ENCODE results near the gene BABAM2. TPM values are rescaled to one million over a fixed set of nuclear protein-coding genes. Genes with fewer than 3 reads are reported as not detected.
"Not testable (repeated sequence)": the region's sequence is repeated elsewhere in the genome, so short reads cannot be mapped to it uniquely, and the experiment has no call there.

Gene BABAM2
- polyA plus RNA-seq (ENCODE audit: insufficient read length in 4 of 4), result 10 to 100 TPM; 43.6 to 58.2 (median 51.3) TPM

DNA sequence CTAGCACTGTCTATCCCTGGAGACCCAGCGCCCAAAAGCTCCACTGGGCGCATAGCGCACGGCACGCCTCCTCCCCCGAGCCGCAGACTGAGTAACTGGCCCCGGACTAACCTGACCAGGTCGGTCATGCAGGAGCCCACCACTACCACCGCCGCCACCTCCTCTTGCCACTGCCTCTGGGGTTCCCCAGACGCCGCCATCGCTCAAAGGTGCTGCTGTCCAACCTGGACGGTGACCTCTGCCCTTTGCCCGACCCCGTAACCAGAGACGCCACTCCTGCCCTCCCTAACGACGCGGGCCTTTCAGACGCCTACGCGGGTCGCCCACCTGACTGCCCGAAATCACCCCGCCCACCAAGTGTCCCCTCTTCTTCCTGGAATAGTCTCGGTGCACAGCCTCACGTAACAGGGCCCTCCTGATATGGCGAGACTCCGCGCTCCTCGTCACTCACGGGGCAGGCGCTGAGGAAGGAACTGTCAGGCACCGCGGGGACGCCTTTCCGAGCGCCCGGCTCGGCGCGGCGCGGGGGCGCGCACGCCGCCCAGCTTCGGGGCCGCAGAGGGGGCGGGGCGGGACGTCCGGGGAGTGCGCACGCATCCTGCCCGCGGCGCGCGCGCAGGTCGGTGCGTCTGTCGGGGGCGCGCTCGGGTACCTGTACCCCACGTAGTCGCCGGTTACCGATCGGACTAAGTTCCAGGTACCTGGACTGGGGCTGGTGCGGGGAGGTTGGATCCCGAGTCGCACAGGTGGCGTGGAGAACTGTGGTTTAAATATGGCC lies at the start of gene BABAM2, which contains the start of gene RBKS:
BABAM2 (plus strand) TSS at position 584 of the 778 bp plus-strand sequence. CDS start 3,828 bp downstream, outside the sequence.
RBKS (minus strand) TSS at position 242 of the 778 bp plus-strand sequence; CDS start at position 200, 42 bp downstream.
- peak; percentile 79 to 88 (median 81) for DNase-seq (ENCODE audit: low read depth in 4 of 4, low spot score in 2 of 4)

DNA sequence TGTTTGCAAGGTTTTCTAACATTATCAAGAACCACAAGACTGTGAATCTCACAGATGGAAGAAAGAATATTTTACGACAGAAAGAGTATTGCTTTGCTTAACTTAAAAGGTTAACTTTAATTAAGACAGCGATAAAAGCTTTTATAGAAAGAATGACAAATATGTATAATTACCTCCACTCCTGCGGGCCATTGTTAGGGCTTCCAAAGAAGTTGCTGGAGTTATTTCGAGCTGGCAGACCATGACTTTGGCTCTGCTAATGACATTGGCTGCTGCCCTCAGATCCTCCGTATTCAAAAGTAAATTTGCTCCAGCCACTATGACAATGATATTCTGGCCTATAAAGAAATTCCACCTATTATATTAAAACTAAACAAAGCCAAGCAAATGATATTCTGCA lies 47.6 kb upstream of the BABAM2 start:
- DNase-seq (ENCODE audit: low read depth in 4 of 4, low spot score in 2 of 4), result no peak

DNA sequence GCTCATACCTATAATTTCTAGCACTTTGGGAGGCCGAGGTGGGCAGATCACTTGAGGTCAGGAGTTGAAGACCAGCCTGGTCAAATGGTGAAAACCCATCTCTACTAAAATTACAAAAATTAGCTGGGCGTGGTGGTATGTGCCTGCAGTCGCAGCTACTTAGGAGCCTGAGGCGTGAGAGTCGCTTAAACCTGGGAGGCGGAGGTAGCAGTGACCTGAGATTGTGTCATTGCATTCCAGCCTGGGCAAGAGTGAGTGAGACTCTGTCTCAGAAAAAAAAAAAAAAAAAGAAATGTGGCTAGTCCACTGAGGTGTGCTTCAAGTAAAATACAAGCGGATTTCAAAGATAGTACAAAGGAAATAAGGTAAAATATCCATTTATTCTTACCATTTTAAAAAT lies 46.5 kb upstream of the BABAM2 start:
- DNase-seq (ENCODE audit: low read depth in 4 of 4, low spot score in 2 of 4), result no peak

DNA sequence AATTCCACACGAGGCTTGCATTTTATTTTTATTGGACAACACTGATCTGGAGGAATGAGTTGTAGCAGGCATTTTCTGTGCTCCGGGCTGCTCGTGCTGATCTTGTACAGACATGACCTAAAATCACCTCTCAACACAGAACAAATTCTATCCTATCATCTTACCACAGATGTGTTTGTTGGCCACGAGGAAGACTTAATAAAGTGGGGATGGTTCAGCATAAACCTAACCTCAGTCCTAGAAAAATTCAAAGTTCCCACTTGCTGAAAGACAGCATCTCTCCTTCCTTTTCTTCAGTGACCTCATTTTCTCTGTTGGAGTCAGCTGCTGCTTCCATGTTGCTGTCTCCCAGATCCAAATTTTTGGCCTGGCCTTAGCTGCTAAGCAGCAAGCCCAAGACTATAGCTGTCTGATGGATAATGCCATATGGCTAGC lies 45.7 kb upstream of the BABAM2 start:
- DNase-seq (ENCODE audit: low read depth in 4 of 4, low spot score in 2 of 4), result no peak

DNA sequence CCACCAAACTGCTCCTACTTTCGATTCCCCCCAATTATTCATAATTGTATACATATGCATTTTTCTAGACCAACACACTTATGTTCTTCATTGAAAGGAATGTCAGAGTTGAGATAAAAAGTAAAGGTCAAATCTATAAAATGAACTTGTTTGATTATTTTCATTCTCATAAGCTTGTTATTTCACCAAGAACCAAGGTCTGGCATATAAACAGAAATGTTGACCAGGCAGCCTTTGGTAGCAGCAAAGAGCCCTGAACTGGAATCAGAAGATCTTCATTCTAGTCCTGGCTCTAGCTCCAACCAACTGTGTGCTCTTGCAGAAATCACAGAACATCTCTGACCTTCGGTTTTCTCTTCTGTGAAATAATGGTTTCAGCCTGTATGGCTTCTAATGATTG lies 43.2 kb upstream of the BABAM2 start:
- no peak for DNase-seq (ENCODE audit: low read depth in 4 of 4, low spot score in 2 of 4)

DNA sequence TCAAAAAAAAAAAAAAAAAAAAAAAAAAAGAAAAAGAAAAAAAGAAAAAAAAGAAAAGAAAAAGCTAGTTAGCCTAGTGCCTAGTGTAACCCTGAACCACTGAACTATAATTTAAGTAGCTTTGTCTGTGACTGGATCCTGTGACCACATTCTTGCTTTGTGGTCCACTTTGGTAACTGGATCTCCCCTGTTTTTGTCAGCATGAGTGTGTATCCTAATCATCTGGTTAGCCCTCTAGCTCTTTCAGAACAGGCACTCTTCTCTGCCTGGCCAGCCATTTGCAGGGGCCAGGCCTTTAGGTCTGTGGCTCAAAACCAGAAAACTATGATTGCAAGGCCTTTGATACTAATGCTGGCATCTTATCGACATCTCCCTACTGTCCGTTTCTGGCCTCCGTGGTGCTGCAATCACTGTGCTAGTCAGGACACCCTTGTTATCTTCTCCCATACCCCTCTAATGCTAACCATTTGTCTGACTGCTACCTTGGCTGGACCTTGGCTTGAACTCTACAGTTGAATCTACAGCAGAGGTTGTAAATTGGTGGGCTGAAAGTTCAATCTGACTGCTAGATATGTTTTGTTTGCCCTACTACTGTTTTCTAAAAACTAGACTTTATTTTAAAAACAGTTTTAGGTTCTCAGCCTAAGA lies 40.8 kb upstream of the BABAM2 start:
- DNase-seq (ENCODE audit: low read depth in 4 of 4, low spot score in 2 of 4), result no peak

DNA sequence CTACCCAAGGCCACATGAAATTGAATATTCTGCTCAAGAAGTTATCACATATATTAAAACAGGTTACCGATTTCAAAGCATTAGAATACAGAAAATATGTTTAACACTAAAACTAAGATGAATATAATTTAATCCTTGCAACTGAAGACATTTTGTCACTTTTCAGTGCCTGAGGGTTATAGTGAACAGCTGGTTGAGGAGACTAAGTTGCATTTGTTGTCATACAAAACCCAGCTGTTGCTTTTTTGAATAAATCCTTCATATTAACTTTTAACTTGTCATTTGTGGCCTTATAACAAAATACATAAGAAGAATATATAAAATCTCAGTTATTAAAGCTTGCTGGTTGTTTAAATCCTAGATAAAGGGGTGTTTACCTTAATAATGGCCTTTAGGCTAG lies 37.8 kb upstream of the BABAM2 start:
- no peak for DNase-seq (ENCODE audit: low read depth in 4 of 4, low spot score in 2 of 4)

DNA sequence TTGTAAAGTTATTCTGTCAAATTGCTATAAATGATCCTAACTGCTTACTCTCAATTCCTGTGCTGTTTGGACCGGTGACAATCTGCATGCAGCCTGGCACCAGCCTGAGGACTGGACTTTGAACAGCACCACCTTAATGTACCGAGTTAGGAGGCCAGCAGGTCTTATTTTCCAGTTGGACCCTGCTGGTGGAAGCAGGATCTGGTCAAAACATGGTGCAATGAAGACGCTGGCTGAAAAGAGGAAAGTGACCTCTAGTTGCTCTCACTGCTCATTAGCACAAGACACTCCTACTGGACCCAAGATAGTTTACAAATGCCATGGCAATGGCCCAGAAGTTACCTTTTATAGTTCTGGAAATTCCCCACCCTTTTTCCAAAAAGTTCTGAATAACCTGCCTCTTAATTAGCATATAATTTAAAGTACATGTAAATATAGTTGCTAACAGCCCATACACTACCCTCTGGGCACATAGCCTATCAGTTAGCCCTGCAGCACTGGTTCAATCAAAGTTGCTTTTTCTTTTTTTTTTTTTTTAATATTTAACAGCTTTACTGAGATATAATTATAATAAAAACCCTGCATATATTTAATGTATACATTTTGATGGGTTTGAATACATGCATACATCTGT lies 36.2 kb upstream of the BABAM2 start:
- DNase-seq (ENCODE audit: low read depth in 4 of 4, low spot score in 2 of 4), result no peak

DNA sequence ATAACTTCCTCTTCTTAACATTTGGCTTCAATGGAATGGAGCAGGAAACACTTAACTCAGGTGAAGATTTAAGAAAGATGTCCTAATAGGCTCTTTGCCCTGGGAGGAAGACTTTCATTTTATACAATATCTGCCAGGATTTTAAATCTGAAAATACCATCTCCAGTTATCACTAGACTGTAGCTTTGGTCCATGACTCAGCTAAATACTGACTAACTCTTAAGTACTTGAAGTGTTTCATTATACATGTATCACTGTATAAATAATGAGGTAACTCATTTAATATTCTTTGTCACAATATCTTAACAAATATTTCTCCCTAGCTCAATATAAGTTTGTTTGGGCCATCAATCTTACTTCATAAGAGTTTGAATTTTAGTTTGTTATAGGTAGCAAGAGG lies 35.1 kb upstream of the BABAM2 start:
- DNase-seq (ENCODE audit: low read depth in 4 of 4, low spot score in 2 of 4), result no peak

DNA sequence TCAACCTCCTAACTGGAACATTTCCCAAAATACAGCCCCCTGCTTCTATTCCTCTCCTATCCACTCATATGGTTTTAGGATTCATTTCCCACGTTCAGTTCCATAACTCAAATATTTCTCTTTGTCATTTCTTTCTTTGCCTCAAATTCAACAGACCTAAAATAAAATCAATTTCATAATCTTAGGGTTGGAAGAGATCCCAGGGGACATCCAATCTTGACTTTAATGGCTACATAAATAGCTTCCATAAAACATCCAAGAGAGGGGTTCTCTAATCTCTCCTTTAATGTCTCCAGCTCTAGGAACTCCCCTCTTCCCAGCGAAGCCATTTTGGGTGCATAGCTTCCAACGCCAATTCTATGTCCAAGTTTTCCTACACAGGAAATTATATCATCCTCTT lies 34.1 kb upstream of the BABAM2 start:
- no peak for DNase-seq (ENCODE audit: low read depth in 4 of 4, low spot score in 2 of 4)

DNA sequence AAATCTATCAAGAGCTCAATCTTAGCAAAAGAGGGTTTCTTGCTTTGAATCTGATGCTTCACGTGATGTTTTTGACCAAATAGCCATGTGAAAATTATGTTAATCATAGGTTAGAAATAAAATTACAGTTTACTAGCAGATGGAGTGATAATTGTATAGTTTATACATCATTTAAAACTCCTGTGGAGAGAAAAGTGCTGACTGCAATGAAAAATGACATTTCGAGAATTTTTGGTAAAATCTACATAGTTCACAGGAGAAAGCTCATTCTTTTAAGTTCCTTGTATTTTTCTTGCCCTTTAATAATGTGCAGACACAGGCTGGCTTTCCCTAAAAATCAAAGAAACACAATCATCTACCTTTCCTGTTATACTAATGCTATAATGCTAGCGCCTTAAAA lies 33.6 kb upstream of the BABAM2 start:
- DNase-seq (ENCODE audit: low read depth in 4 of 4, low spot score in 2 of 4), result no peak

DNA sequence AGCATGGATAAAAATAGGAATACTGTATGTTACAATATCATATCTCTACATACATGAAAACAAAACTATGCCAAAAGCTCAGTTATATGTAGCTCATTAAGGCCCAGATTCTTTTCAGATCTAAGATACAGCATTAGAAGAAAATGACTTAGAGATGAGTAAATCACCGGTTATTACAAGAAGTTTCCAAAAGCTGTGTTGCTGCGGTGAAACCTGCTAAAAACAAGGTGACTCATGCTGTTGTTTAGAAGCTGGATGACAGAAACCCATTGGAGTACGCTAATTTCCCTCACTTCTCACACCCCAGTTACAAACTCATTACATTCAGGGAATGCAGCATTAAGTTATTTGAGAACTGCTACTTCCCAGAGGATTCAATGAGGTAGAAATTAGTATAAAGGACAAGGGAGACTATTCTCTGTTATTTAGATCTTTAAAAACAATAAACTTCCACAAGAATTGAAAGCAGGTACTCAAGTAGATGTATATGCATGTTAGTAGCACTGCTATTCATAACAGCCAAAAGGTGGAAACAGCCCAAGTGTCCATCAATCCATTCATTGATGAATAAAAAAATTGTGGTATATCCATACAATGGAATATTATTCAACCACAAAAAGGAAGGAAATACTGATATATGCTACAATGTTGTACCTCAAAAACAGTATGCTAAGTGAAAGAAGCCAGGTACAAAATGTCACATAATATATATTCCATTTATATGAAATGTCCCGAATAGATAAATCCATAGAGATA lies 32.9 kb upstream of the BABAM2 start:
- no peak for DNase-seq (ENCODE audit: low read depth in 4 of 4, low spot score in 2 of 4)

DNA sequence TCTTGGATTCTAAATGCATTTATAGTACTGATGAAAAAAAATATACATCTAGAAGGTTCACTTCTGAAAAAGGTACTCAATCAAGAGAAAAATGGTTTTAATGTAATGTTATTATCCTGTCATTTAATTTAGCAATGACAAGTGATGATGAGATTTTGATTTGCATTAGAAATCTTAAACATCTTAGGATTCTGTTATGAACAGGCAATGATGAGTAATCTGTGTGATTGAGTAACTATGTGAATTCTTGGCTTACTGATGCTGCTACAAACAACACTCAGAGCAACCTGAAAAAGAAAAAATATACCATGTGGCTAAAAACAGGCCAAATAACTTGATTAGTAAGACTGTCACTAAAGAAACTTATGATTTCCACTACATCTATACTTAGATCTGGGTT lies 30.4 kb upstream of the BABAM2 start:
- DNase-seq (ENCODE audit: low read depth in 4 of 4, low spot score in 2 of 4), result no peak

DNA sequence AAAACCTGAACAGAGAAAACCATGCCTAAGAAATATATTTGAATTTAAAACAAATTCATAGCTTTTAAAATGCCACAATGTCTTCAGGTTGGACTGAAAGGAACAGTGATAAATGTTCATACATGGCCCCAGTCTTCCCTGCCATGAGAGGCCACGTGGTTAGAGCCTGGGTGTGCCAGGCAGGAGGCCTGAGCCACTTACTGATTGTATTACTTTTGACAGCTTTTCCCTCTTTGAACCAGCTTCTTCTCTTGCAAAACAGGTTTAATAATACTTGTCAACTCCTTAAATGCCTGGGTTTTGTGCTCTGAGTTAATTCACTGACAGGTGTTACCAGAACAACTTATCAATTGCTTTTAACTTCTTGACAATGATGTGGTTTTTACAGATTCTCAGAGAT lies 27.4 kb upstream of the BABAM2 start:
- DNase-seq (ENCODE audit: low read depth in 4 of 4, low spot score in 2 of 4), result no peak

DNA sequence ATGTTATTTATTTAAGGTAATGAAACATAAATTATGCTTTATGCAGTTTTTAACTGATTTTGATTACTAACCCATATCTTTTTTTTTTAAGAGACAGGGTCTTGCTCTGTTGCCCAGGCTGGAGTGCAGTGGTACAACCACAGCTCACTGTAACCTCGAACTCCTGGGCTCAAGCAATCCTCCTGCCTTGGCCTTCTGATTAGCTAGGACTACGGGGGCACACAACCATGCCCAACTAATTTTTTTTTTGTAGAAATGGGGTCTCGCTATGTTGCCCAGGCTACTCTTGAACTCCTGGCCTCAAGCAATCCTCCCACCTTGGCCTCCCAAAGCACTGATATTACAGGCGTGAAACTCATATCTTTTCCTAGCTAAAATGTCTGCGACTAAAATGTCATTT lies 26.6 kb upstream of the BABAM2 start:
- not testable (repeated sequence) for DNase-seq (ENCODE audit: low read depth in 4 of 4, low spot score in 2 of 4)

DNA sequence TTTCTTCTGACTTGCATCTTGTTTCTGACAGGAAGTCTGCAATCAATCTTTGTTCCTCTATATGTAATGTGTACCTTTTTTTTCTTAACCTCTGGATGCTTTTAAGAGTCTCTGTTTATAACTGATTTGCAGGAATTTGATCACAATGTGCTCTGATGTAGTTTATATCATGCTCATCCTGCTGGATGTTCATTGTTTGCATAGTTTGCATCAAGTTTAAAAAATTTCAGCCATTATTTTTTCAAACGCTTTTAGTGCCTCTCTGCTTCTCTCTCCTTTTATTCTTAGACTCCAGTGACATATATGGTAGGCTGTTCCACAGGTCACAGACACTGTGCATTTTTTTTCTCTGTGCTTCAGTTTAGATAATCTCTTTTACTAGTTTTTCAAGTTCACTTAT lies 24.3 kb upstream of the BABAM2 start:
- DNase-seq (ENCODE audit: low read depth in 4 of 4, low spot score in 2 of 4), result no peak

DNA sequence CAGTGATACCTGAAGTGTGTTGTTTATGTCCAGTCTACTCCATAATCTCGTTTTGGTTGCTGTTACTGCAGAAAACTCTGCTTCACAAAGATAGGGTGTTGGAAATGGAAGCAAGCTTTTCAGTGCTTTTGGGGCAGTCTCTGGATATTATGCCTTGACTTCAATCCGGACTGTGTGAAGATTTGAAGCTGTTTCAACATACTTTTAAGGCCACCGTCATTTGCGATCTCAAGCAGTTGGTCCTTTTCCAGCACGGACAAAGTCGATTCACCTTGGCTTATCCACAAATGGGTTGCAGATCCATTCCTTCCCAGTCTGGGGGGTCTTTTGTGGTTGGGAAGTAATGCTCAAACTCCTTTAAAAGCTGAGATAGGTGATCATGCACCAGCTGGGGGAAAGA lies 20.8 kb upstream of the BABAM2 start:
- DNase-seq (ENCODE audit: low read depth in 4 of 4, low spot score in 2 of 4), result no peak

DNA sequence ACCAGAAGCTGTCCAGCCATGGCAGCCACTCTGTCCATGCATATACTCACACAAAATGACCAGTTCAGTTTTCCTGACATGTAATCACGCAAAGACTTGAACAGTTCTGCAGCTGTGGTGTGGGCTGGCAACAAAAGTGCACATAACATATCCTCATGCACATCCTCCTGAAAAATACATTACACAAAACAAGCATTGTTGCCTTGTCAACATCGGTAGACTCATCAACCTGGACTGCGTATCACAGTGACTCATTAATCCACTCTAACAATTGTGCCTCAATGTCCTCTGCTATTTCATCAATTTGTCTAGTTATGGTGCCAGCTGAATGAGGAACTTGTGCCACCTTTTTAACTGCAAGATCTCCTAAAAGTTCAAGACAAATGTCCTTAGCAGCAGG lies 19.8 kb upstream of the BABAM2 start:
- no peak for DNase-seq (ENCODE audit: low read depth in 4 of 4, low spot score in 2 of 4)

DNA sequence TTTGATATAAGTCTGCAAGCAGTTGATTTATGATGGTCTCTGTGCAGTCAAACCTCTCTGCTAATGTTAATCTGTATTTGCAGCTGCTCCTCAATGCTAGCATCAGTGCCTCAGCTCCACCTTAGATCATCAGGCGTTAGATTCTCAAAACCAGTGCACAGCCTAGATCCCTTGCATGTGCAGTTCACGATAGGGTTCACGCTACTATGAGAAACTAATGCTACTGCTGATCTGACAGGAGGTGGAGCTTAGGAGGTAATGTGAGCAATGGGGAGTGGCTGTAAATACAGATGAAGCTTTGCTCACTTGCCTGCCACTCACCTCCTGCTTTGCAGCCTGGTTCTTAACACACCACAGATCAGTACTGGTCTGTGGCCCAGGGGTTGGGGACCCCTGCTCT lies 18.7 kb upstream of the BABAM2 start:
- DNase-seq (ENCODE audit: low read depth in 4 of 4, low spot score in 2 of 4), result no peak

DNA sequence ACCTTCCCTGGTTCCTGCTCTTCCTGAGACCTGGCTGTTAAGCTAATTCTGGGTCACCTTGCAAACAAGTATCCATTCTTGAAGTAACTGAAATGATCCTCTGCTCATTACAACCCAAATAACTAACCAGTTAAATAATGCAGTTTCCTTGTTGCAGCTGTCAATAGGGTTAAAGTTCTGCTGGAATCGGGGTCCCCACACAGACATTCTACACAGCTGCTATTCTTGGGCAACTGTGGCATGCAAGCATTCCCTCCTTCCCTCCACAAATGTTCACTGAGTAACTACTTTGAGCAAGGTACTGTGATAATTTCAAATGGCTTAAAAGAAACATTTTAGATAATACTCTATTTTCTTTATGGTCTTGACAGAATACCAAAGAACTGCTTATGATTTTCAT lies 17.4 kb upstream of the BABAM2 start:
- no peak for DNase-seq (ENCODE audit: low read depth in 4 of 4, low spot score in 2 of 4)

Data from left renal cortex interstitium (tissue), 4 donors.